WTC11 (cell line): ENCODE results near the gene OSBPL10. TPM values are rescaled to one million over a fixed set of nuclear protein-coding genes. Genes with fewer than 3 reads are reported as not detected.

Experiments used
- ATAC-seq: fragments of 200-7000 bp; cut with Tn5 transposase; 2 replicates; pipeline ENCODE4 v1.10.0; 2021; ENCODE audit warnings: mild to moderate bottlenecking, moderate library complexity
- CTCF ChIA-PET: fragments of 300-600 bp; sonication (Branson Sonifier 250); formaldehyde crosslinking; loops from one replicate; lab custom pipeline; 2021; ENCODE audit warnings: antibody characterized with exemption; lab: Charles Lee
- POLR2A ChIA-PET: fragments of 350-600 bp; sonication (Branson Sonifier 250); formaldehyde crosslinking; loops from one replicate; lab custom pipeline; 2021; ENCODE audit warnings: antibody characterized with exemption; lab: Charles Lee
- DNase-seq: peaks from one replicate; pipeline ENCODE4 v3.0.0; 2021; ENCODE audit warnings: low spot score
- H3K27ac Mint-ChIP-seq: 2 replicates; pipeline ENCODE4 v1.8.0; 2021; ENCODE audit warnings: mixed read lengths
- H3K27me3 Mint-ChIP-seq: 2 replicates; pipeline ENCODE4 v1.8.0; 2021; ENCODE audit warnings: low read depth, mild to moderate bottlenecking, moderate library complexity, mixed read lengths
- H3K36me3 Mint-ChIP-seq: 2 replicates; pipeline ENCODE4 v1.8.0; 2021; ENCODE audit warnings: mixed read lengths
- H3K4me1 Mint-ChIP-seq: 2 replicates; pipeline ENCODE4 v1.8.0; 2022; ENCODE audit warnings: mixed read lengths
- H3K4me3 Mint-ChIP-seq: 2 replicates; pipeline ENCODE4 v1.8.0; 2021; ENCODE audit warnings: mild to moderate bottlenecking, moderate library complexity, mixed read lengths
- H3K9me3 Mint-ChIP-seq: 2 replicates; pipeline ENCODE4 v1.8.0; 2021; ENCODE audit warnings: mixed read lengths
- AFF4 ChIP-seq: sonication (generic); formaldehyde crosslinking; IDR thresholded peaks from 2 replicates; pipeline ENCODE4 v1.8.1; 2023; ENCODE audit warnings: mild to moderate bottlenecking, missing genetic modification reagents, borderline replicate concordance
- CTCF ChIP-seq: fragments of 200-600 bp; IDR thresholded peaks from 2 replicates; pipeline ENCODE4 v1.8.0; 2022; ENCODE audit warnings: antibody characterized with exemption
- E2F5 ChIP-seq: sonication (generic); formaldehyde crosslinking; IDR thresholded peaks from 2 replicates; pipeline ENCODE4 v1.8.1; 2022; ENCODE audit warnings: mild to moderate bottlenecking, moderate library complexity, missing genetic modification reagents
- EMX1 ChIP-seq: fragments of 250-450 bp; sonication (Bioruptor Pico); IDR thresholded peaks from 2 replicates; pipeline ENCODE4 v1.8.0; 2021; ENCODE audit warnings: mild to moderate bottlenecking
- GRHL2 ChIP-seq: fragments of 250-450 bp; sonication (Bioruptor Pico); IDR thresholded peaks from 2 replicates; pipeline ENCODE4 v1.8.0; 2022; ENCODE audit warnings: mild to moderate bottlenecking, moderate library complexity; ENCODE audit not compliant: insufficient replicate concordance, severe bottlenecking
- NR2C2 ChIP-seq: sonication (generic); formaldehyde crosslinking; IDR thresholded peaks from 2 replicates; pipeline ENCODE4 v1.8.0; 2022; ENCODE audit warnings: mild to moderate bottlenecking, missing genetic modification reagents
- NR3C1 ChIP-seq: sonication (generic); formaldehyde crosslinking; conservative IDR thresholded peaks from 2 replicates; pipeline ENCODE4 v1.8.1; 2023; ENCODE audit warnings: low read depth, mild to moderate bottlenecking, missing genetic modification reagents
- PREB ChIP-seq: sonication (generic); formaldehyde crosslinking; IDR thresholded peaks from 2 replicates; pipeline ENCODE4 v1.8.1; 2022; ENCODE audit warnings: mild to moderate bottlenecking, missing genetic modification reagents, moderate library complexity, borderline replicate concordance
- TCF7 ChIP-seq: sonication (generic); formaldehyde crosslinking; IDR thresholded peaks from 2 replicates; pipeline ENCODE4 v1.8.0; 2022; ENCODE audit warnings: mild to moderate bottlenecking, low read depth, missing genetic modification reagents, moderate library complexity
- ZNF121 ChIP-seq: sonication (generic); formaldehyde crosslinking; IDR thresholded peaks from 2 replicates; pipeline ENCODE4 v1.8.0; 2023; ENCODE audit warnings: missing genetic modification reagents
- ZNF263 ChIP-seq: sonication (generic); formaldehyde crosslinking; IDR thresholded peaks from 2 replicates; pipeline ENCODE4 v1.8.1; 2022; ENCODE audit warnings: low read depth, mild to moderate bottlenecking, moderate library complexity, missing genetic modification reagents
- ZNF416 ChIP-seq: fragments of 250-450 bp; sonication (Bioruptor Pico); IDR thresholded peaks from 2 replicates; pipeline ENCODE4 v1.9.0; 2021; ENCODE audit warnings: mild to moderate bottlenecking, inconsistent platforms
- total RNA-seq: library from RNA; stranded (reverse); gene quantifications from 3 replicates; pipeline ENCODE4 v1.2.3, GENCODE V29; 2021
- TF ChIP-seq, protein P1 (sequence below): sonication (generic); formaldehyde crosslinking; IDR thresholded peaks from 2 replicates; pipeline ENCODE4 v1.8.0; 2022; ENCODE audit warnings: mild to moderate bottlenecking, missing genetic modification reagents
- TF ChIP-seq, protein P2 (sequence below): sonication (generic); formaldehyde crosslinking; IDR thresholded peaks from 2 replicates; pipeline ENCODE4 v1.8.1; 2022; ENCODE audit warnings: low read depth, missing genetic modification reagents, borderline replicate concordance
- TF ChIP-seq, protein P3 (sequence below): sonication (generic); formaldehyde crosslinking; IDR thresholded peaks from 2 replicates; pipeline ENCODE4 v1.8.1; 2023; ENCODE audit warnings: mild to moderate bottlenecking, missing genetic modification reagents

Gene OSBPL10
- total RNA-seq, 1 experiment from 2014 or later, result 84.1 TPM

- ATAC-seq, result no peak
- DNase-seq, result no peak
- ChIA-PET POLR2A (no interaction called here), CTCF (no interaction called here)
- Mint-ChIP-seq H3K9me3 (peaks cover 14% of the 10 kb centered on the region), H3K4me1 (peaks cover 17% of the 10 kb centered on the region), H3K36me3 (peaks cover 14% of the 10 kb centered on the region), H3K27ac (no peak overlapping the region), H3K27me3 (no peaks in the 10 kb centered on the region)
- TF ChIP-seq CTCF (no peak), ZNF263 (no peak), ZNF121 (CRISPR knock-in tag) (no peak), NR2C2 (CRISPR knock-in tag) (no peak), TCF7 (CRISPR knock-in tag) (no peak)
- TF ChIP-seq, protein P1, sequence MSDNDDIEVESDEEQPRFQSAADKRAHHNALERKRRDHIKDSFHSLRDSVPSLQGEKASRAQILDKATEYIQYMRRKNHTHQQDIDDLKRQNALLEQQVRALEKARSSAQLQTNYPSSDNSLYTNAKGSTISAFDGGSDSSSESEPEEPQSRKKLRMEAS (CRISPR knock-in tag), result no peak
- TF ChIP-seq, protein P2, sequence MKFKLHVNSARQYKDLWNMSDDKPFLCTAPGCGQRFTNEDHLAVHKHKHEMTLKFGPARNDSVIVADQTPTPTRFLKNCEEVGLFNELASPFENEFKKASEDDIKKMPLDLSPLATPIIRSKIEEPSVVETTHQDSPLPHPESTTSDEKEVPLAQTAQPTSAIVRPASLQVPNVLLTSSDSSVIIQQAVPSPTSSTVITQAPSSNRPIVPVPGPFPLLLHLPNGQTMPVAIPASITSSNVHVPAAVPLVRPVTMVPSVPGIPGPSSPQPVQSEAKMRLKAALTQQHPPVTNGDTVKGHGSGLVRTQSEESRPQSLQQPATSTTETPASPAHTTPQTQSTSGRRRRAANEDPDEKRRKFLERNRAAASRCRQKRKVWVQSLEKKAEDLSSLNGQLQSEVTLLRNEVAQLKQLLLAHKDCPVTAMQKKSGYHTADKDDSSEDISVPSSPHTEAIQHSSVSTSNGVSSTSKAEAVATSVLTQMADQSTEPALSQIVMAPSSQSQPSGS (CRISPR knock-in tag), result no peak
- TF ChIP-seq, all 79 proteins: peak for 0
- H3K4me3 Mint-ChIP-seq, result no peak overlapping the region
Measured at GRCh38 chr3:31775383-31775782, 205.7 kb downstream of the OSBPL10 start.

GRCh38 chr3:31772758-31773473 is 208.1 kb downstream of the OSBPL10 start:
- ATAC-seq (no peak), DNase-seq (no peak)
- Mint-ChIP-seq H3K4me3 (no peak overlapping the region), H3K36me3 (no peaks in the 10 kb centered on the region), H3K27me3 (no peaks in the 10 kb centered on the region), H3K4me1 (peaks cover 16% of the 10 kb centered on the region), H3K27ac (no peak overlapping the region; the same call in 1 of the 2 replicates), H3K9me3 (no peaks in the 10 kb centered on the region)
- CTCF ChIA-PET, result no interaction called here
- POLR2A ChIA-PET, result no interaction called here
- TF ChIP-seq EMX1, result no peak
- TF ChIP-seq ZNF416, result no peak
- no peak for TF ChIP-seq GRHL2 (CRISPR knock-in tag)
- no peak for TF ChIP-seq E2F5
- TF ChIP-seq PREB (CRISPR knock-in tag), result no peak
- TF ChIP-seq, protein P3, sequence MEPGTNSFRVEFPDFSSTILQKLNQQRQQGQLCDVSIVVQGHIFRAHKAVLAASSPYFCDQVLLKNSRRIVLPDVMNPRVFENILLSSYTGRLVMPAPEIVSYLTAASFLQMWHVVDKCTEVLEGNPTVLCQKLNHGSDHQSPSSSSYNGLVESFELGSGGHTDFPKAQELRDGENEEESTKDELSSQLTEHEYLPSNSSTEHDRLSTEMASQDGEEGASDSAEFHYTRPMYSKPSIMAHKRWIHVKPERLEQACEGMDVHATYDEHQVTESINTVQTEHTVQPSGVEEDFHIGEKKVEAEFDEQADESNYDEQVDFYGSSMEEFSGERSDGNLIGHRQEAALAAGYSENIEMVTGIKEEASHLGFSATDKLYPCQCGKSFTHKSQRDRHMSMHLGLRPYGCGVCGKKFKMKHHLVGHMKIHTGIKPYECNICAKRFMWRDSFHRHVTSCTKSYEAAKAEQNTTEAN (CRISPR knock-in tag), result no peak
- no peak for TF ChIP-seq AFF4 (CRISPR knock-in tag)
- TF ChIP-seq NR3C1, result no peak
- no peak for TF ChIP-seq ZNF263
